Measurements from ENCODE around the gene TMEM108. TPM values are rescaled to one million over a fixed set of nuclear protein-coding genes. Genes with fewer than 3 reads are reported as not detected.

The TMEM108 gene
- total and polyA plus RNA-seq, 2 of the 4 experiments (the other 2 are of a cell fraction) = 0.18 to 2.2 TPM

DNA sequence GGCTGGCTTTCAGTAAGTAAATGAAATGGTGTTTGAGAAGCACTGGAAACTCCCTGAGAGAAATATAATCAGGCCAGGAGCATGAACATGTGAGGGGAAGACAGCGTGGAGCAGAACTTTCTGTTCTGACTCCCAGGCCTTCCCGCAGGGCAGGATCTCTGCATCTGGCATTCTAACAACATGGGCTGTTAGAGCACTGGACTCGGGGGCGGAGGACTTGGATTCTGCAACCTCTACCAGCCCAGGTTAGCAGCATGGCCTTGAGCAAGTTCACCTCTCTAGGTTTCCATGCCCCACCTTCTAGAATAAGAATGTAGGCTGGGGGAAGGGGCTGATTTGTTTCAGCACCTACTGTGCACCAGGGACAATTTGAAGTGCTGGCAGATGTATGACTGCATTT lies 349.1 kb downstream of the TMEM108 start:
- Histone ChIP-seq H3K9me3 (ENCODE audit: control insufficient read depth, insufficient read depth, low read length) (no peaks in the 10 kb centered on the region), H4K5ac (ENCODE audit: low read depth, low read length) (no peak overlapping the region), H3K4ac (ENCODE audit: low read depth, low read length) (no peak overlapping the region), H3K4me3 (ENCODE audit: insufficient read depth, low read depth, low read length) (no peak overlapping the region), H2AFZ (replicated peaks; ENCODE audit: low read length, poor library complexity) (no peak overlapping the region), H2BK20ac (ENCODE audit: low read depth, low read length) (no peak overlapping the region), H3K23ac (ENCODE audit: low read depth, low read length) (no peak overlapping the region), H2AK9ac (replicated peaks; ENCODE audit: low read depth, low read length, poor library complexity) (no peak overlapping the region), H3K9ac (ENCODE audit: low read depth, low read length) (no peak overlapping the region), H3K79me1 (ENCODE audit: low read depth in 1 of 2, low read length in 2 of 2) (0 out of 4 replicates have a peak, but pooled peaks cover 0 to 9% of the 10 kb centered on the region in 2 experiments), H2AK5ac (ENCODE audit: low read depth, low read length) (no peak overlapping the region), H3K56ac (ENCODE audit: extremely low read depth, insufficient read depth, low read length) (no peak overlapping the region), H3K27me3 (ENCODE audit: control insufficient read depth, insufficient read depth, low read length) (no peaks in the 10 kb centered on the region), H3K4me1 (ENCODE audit: control insufficient read depth, insufficient read depth, low read length) (0 out of 2 replicates have a peak, but pooled peaks cover 2% of the 10 kb centered on the region), H3K36me3 (ENCODE audit: control insufficient read depth, insufficient read depth, low read length) (no peaks in the 10 kb centered on the region), H3K9me1 (ENCODE audit: insufficient read depth, low read length) (no peaks in the 10 kb centered on the region), H2BK5ac (ENCODE audit: low read depth, low read length, poor library complexity, severe bottlenecking) (no peak overlapping the region), H3K18ac (ENCODE audit: low read depth, low read length) (no peak overlapping the region), H3K14ac (replicated peaks; ENCODE audit: low read depth, low read length) (no peak overlapping the region), H2BK15ac (ENCODE audit: low read depth, low read length) (no peak overlapping the region), H4K20me1 (ENCODE audit: insufficient read depth, low read length) (no peaks in the 10 kb centered on the region), H3K27ac (ENCODE audit: insufficient read depth, low read length) (no peak overlapping the region), H3K4me2 (ENCODE audit: low read depth, low read length) (no peak overlapping the region), H4K8ac (ENCODE audit: low read depth in 2 of 2, low read length in 2 of 2) (no peak overlapping the region), H2BK120ac (ENCODE audit: low read depth, low read length) (no peak overlapping the region), H4K91ac (ENCODE audit: insufficient read depth, low read depth, low read length) (no peak overlapping the region)
- ATAC-seq (ENCODE audit: low read depth) (no peak), DNase-seq (no peak)
- in situ Hi-C loops (cut with MboI; ENCODE audit: low sequenced_read_pairs) (loop anchor here (5.0 kb wide), 2 partner anchors 345 to 660 kb away; no protein-coding TSS in a partner anchor), dilution Hi-C loops (cut with HindIII; ENCODE audit: low sequenced_read_pairs, unreplicated experiment) (no loop called here), intact Hi-C loops (cut with micrococcal nuclease) (no loop called here)
- ChIA-PET CTCF (interaction anchor here (1.2 kb wide), 1 partner anchor 11 kb away, joined by 5 read pairs; no protein-coding TSS in a partner anchor), POLR2A (ENCODE audit: unreplicated experiment) (no interaction called here)
- BruUV-seq (replicated peaks) = no TSS peak
- 90% methylated on average over 2 of the region's 4 CpGs; no CpG with 5 or more reads in 1 of the 2 experiments for WGBS, 2 experiments (ENCODE audit: extremely low coverage in 2 of 2, insufficient read length in 1 of 2)
- TF ChIP-seq, protein P1, sequence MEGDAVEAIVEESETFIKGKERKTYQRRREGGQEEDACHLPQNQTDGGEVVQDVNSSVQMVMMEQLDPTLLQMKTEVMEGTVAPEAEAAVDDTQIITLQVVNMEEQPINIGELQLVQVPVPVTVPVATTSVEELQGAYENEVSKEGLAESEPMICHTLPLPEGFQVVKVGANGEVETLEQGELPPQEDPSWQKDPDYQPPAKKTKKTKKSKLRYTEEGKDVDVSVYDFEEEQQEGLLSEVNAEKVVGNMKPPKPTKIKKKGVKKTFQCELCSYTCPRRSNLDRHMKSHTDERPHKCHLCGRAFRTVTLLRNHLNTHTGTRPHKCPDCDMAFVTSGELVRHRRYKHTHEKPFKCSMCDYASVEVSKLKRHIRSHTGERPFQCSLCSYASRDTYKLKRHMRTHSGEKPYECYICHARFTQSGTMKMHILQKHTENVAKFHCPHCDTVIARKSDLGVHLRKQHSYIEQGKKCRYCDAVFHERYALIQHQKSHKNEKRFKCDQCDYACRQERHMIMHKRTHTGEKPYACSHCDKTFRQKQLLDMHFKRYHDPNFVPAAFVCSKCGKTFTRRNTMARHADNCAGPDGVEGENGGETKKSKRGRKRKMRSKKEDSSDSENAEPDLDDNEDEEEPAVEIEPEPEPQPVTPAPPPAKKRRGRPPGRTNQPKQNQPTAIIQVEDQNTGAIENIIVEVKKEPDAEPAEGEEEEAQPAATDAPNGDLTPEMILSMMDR (conservative IDR thresholded peaks at IDR 0.05; ENCODE audit: low read depth, low read length) = no peak
- TF ChIP-seq MXI1 (IDR thresholded peaks at IDR 0.05; ENCODE audit: borderline replicate concordance, low read depth, low read length) (no peak), NFE2L2 (IDR thresholded peaks at IDR 0.05; ENCODE audit: low read depth, low read length) (no peak), RAD21 (IDR thresholded peaks at IDR 0.05; ENCODE audit: low read length) (no peak), MAZ (IDR thresholded peaks at IDR 0.05; ENCODE audit: borderline replicate concordance, low read depth, low read length) (no peak), RFX5 (IDR thresholded peaks at IDR 0.05; ENCODE audit: low read depth, low read length) (no peak), SMC3 (IDR thresholded peaks at IDR 0.05; ENCODE audit: low read depth, low read length) (no peak)
- TF ChIP-seq, protein P2, sequence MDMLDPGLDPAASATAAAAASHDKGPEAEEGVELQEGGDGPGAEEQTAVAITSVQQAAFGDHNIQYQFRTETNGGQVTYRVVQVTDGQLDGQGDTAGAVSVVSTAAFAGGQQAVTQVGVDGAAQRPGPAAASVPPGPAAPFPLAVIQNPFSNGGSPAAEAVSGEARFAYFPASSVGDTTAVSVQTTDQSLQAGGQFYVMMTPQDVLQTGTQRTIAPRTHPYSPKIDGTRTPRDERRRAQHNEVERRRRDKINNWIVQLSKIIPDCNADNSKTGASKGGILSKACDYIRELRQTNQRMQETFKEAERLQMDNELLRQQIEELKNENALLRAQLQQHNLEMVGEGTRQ (IDR thresholded peaks at IDR 0.05; ENCODE audit: low read depth, low read length) = no peak
